ENCODE results near the gene RCOR2.

DNA sequence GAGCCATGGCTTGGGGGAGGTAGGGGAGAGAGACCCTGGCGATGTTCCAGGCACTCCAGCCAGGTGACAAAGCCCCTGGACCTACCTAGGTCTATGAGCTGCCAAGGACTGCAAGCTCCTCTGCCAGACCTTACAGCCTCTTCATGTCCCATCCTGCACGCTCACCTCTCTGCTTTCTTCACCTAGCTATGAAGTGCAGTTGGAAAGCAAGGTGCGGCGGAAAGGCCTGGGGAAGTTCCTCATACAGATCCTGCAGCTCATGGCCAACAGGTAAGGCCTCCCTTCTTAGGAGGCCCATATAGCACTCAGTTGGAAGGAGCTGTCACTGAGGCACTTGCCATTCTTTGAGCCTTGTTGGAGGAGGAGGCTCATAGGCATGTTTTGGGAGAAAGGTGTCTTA lies 35.6 kb upstream of the RCOR2 start:
- TF ChIP-seq, protein P1, sequence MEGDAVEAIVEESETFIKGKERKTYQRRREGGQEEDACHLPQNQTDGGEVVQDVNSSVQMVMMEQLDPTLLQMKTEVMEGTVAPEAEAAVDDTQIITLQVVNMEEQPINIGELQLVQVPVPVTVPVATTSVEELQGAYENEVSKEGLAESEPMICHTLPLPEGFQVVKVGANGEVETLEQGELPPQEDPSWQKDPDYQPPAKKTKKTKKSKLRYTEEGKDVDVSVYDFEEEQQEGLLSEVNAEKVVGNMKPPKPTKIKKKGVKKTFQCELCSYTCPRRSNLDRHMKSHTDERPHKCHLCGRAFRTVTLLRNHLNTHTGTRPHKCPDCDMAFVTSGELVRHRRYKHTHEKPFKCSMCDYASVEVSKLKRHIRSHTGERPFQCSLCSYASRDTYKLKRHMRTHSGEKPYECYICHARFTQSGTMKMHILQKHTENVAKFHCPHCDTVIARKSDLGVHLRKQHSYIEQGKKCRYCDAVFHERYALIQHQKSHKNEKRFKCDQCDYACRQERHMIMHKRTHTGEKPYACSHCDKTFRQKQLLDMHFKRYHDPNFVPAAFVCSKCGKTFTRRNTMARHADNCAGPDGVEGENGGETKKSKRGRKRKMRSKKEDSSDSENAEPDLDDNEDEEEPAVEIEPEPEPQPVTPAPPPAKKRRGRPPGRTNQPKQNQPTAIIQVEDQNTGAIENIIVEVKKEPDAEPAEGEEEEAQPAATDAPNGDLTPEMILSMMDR (conservative IDR thresholded peaks at IDR 0.05 in 1 of 2, IDR thresholded peaks at IDR 0.05 in 1 of 2; ENCODE audit: extremely low read depth in 1 of 2, insufficient read depth in 1 of 2, low read depth in 1 of 2, low read length in 2 of 2), result no peak
- TF ChIP-seq EZH2 (IDR thresholded peaks at IDR 0.05; ENCODE audit: borderline replicate concordance, low read length), result no peak

Data from mammary epithelial cell (primary cell).